Suprapubic skin (tissue), 4 donors: ENCODE data around the gene MPLKIP. TPM values are rescaled to one million over a fixed set of nuclear protein-coding genes. Genes with fewer than 3 reads are reported as not detected.

Experiments
- DNase-seq, 2 donors: peaks; one replicate each; pipeline ENCODE4 v3.0.0-alpha.2; 2019; ENCODE audit warnings: low spot score in 2 of 2
- H3K27ac ChIP-seq: fragments of 200-600 bp; sonication (generic); one replicate; pipeline ENCODE4 v1.5.1; 2019
- H3K27me3 ChIP-seq: fragments of 200-600 bp; sonication (generic); one replicate; pipeline ENCODE4 v1.5.1; 2019
- H3K36me3 ChIP-seq: fragments of 200-600 bp; sonication (generic); one replicate; pipeline ENCODE4 v1.5.1; 2019
- H3K4me1 ChIP-seq: fragments of 200-600 bp; sonication (generic); one replicate; pipeline ENCODE4 v1.5.1; 2019
- H3K4me3 ChIP-seq: fragments of 200-600 bp; sonication (generic); one replicate; pipeline ENCODE4 v1.5.1; 2019; ENCODE audit warnings: mild to moderate bottlenecking
- H3K9me3 ChIP-seq: fragments of 200-600 bp; sonication (generic); one replicate; pipeline ENCODE4 v1.5.1; 2019
- EP300 ChIP-seq: sonication (generic); formaldehyde crosslinking; IDR thresholded peaks from one replicate; pipeline ENCODE4 v1.6.1; 2017; ENCODE audit warnings: antibody characterized with exemption
- POLR2A ChIP-seq, 2 donors: fragments of 450-650 bp; IDR thresholded peaks; one replicate each; pipeline ENCODE4 v1.6.1; 2017; ENCODE audit warnings: antibody characterized with exemption in 2 of 2, mild to moderate bottlenecking in 2 of 2, moderate library complexity in 2 of 2
- POLR2AphosphoS5 ChIP-seq, 3 donors: sonication (generic); formaldehyde crosslinking; IDR thresholded peaks; one replicate each; pipeline ENCODE4 v1.6.1; 2017; ENCODE audit warnings: antibody characterized with exemption in 3 of 3
- WGBS: methylation state at CpG from one replicate; pipeline ENCODE4 v1.1.5; 2018; 5-methylcytosine and 5-hydroxymethylcytosine counted together
- total RNA-seq, 4 donors: library from RNA; depleted of rRNA; stranded (reverse); fragments of >200 nt; gene quantifications; one replicate each; pipeline ENCODE4 v1.1.0, GENCODE V29; 2016
- TF ChIP-seq, protein P1 (sequence below), 2 donors: fragments of 200-600 bp in 1 of 2; fragments of 450-650 bp in 1 of 2; sonication (generic) in 1 of 2; IDR thresholded peaks; one replicate each; pipeline ENCODE4 v1.5.1; 2016 to 2019; ENCODE audit warnings: antibody characterized with exemption in 2 of 2, mild to moderate bottlenecking in 1 of 2, moderate library complexity in 1 of 2

Gene MPLKIP
- total RNA-seq, 4 donors from 2014 or later: 24.7 to 44.8 (median 29.9) TPM

DNA sequence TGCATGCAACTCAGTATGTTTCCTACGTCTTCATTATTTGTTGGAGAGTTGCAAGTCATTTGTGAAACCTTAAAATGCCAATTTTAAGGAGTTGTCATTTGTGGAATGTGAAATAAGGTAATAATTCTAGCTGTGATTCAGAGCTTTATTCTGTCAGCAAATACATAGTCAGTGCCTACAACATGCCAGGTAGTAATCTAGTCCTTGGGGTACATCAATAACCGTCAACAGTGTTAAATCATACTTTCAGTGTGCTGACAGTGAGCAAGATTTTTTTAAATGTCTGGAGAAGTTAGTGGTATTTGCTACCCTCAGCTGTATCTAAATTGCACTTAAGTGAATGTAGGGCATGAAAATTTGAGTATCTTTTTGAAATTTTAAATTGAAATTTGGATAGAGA lies 36.7 kb downstream of the MPLKIP start:
- peaks cover 6% of the 10 kb centered on the region for H3K4me1 ChIP-seq
- no peaks in the 10 kb centered on the region for H3K9me3 ChIP-seq
- H3K4me3 ChIP-seq: no peak overlapping the region
- DNase-seq: no peak
- 67% methylated on average over 2 of the region's 2 CpGs for WGBS
- peaks cover 33% of the 10 kb centered on the region for H3K36me3 ChIP-seq
- no peaks in the 10 kb centered on the region for H3K27me3 ChIP-seq
- H3K27ac ChIP-seq: no peak overlapping the region
- TF ChIP-seq POLR2AphosphoS5 (IDR thresholded peaks at IDR 0.05) (no peak), EP300 (no peak), POLR2A (IDR thresholded peaks at IDR 0.05) (no peak)
- TF ChIP-seq, protein P1, sequence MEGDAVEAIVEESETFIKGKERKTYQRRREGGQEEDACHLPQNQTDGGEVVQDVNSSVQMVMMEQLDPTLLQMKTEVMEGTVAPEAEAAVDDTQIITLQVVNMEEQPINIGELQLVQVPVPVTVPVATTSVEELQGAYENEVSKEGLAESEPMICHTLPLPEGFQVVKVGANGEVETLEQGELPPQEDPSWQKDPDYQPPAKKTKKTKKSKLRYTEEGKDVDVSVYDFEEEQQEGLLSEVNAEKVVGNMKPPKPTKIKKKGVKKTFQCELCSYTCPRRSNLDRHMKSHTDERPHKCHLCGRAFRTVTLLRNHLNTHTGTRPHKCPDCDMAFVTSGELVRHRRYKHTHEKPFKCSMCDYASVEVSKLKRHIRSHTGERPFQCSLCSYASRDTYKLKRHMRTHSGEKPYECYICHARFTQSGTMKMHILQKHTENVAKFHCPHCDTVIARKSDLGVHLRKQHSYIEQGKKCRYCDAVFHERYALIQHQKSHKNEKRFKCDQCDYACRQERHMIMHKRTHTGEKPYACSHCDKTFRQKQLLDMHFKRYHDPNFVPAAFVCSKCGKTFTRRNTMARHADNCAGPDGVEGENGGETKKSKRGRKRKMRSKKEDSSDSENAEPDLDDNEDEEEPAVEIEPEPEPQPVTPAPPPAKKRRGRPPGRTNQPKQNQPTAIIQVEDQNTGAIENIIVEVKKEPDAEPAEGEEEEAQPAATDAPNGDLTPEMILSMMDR (IDR thresholded peaks at IDR 0.05): no peak

DNA sequence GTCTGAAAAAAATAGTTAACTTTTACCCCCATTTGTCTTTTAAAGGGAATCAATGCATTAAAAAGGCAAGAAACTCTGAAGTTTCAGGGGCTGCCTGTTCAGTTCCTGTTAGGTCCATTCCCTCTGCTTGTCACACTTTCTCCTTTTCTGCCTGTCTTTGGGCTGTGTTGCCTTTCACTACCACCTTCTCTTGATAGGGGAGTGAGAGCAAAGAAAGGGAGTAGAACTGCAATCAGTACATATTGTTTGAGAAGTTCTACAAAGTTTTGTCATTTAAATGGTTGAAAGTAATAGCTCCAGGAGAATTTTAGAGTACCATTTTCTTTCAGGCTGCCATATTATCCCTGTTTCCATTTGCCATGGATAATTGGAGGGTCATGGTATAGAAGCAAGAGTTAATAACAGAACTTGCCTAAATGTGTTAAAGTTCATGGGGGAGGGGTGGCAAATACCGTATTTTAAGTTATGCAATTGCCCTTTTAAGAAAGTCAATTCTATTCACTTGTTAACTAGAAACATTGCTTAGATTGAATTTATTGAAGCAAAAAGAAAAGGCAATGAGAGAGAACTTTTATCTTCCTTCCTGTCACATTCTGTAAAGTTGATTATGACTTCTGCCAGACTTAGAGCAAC lies 38.6 kb downstream of the MPLKIP start:
- Histone ChIP-seq H3K27ac (no peak overlapping the region), H3K36me3 (peaks cover 41% of the 10 kb centered on the region), H3K9me3 (no peaks in the 10 kb centered on the region), H3K4me1 (peaks cover 6% of the 10 kb centered on the region), H3K4me3 (no peak overlapping the region), H3K27me3 (no peaks in the 10 kb centered on the region)
- no peak for DNase-seq
- TF ChIP-seq POLR2AphosphoS5 (IDR thresholded peaks at IDR 0.05) (no peak), EP300 (no peak)
- 46% methylated on average over 1 of the region's 1 CpG for WGBS

DNA sequence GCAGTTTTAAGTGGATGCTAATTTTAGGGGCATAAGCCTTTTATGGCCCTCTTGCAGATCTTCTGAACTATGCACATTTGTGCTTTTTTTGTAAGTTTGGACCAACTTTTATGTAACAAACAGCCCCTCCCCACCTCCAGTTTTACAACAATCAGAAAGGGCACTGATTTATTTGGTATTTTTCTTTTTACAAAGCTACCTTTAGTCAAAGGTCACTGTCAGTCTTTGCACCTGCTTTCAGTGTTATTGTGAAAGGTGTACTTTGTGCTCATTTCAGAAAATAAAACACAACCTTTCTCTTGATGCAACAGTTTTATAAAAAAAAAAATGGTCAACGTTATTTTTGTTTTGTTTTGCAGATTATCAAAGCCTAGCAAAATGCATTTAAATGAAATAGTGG lies 39.2 kb downstream of the MPLKIP start:
- H3K27me3 ChIP-seq: no peaks in the 10 kb centered on the region
- WGBS: 82% methylated on average over 1 of the region's 1 CpG
- no peak for TF ChIP-seq EP300
- TF ChIP-seq POLR2A (IDR thresholded peaks at IDR 0.05): no peak
- TF ChIP-seq POLR2AphosphoS5 (IDR thresholded peaks at IDR 0.05): no peak
- TF ChIP-seq, protein P1 (IDR thresholded peaks at IDR 0.05): no peak
- H3K4me3 ChIP-seq: no peak overlapping the region
- H3K4me1 ChIP-seq: peaks cover 6% of the 10 kb centered on the region
- no peak for DNase-seq
- H3K27ac ChIP-seq: no peak overlapping the region
- H3K9me3 ChIP-seq: no peaks in the 10 kb centered on the region
- peaks cover 44% of the 10 kb centered on the region for H3K36me3 ChIP-seq

- DNase-seq: no peak
- peaks cover 54% of the 10 kb centered on the region for H3K36me3 ChIP-seq
- no peaks in the 10 kb centered on the region for H3K9me3 ChIP-seq
- 92% methylated on average over 8 of the region's 8 CpGs for WGBS
- peaks cover 6% of the 10 kb centered on the region for H3K4me1 ChIP-seq
- no peak overlapping the region for H3K27ac ChIP-seq
- H3K27me3 ChIP-seq: no peaks in the 10 kb centered on the region
- TF ChIP-seq POLR2AphosphoS5 (IDR thresholded peaks at IDR 0.05) (no peak), EP300 (no peak), POLR2A (IDR thresholded peaks at IDR 0.05) (no peak)
- TF ChIP-seq, protein P1 (IDR thresholded peaks at IDR 0.05): no peak
- H3K4me3 ChIP-seq: no peak overlapping the region
Measured at GRCh38 chr7:40093631-40094350, 40.6 kb downstream of the MPLKIP start.

- H3K4me1 ChIP-seq: no peaks in the 10 kb centered on the region
- no peak for DNase-seq
- peaks cover 66% of the 10 kb centered on the region for H3K36me3 ChIP-seq
- H3K4me3 ChIP-seq: no peak overlapping the region
- 77% methylated on average over 2 of the region's 2 CpGs for WGBS
- no peak for TF ChIP-seq EP300
- TF ChIP-seq, protein P1 (IDR thresholded peaks at IDR 0.05): no peak
- TF ChIP-seq POLR2AphosphoS5 (IDR thresholded peaks at IDR 0.05): no peak
- no peak for TF ChIP-seq POLR2A (IDR thresholded peaks at IDR 0.05)
- H3K27me3 ChIP-seq: no peaks in the 10 kb centered on the region
- H3K27ac ChIP-seq: no peak overlapping the region
- H3K9me3 ChIP-seq: no peaks in the 10 kb centered on the region
Measured at GRCh38 chr7:40092182-40092581, 42.2 kb downstream of the MPLKIP start.
